ENCODE results near the gene ST3GAL4.

The ST3GAL4 gene

DNA sequence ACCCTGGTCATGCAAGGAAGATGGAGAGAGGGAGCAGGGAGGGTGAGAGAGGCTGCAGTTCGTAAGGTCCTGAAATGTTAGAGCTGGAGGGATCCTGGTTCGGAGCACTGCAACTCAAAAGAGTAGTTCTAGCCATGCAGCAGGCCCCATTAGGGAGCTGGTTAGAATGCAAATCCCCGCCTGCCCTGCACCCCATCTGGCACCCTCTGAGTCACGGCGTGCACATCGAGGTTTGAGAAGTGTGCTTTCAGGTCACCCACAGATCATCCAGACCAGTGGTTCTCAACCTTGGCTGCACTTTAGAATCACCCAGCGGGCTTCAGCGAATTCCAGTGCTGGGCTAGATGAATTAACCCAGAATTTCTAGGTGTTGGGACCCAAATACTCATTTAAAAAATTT is 48.2 kb downstream of the ST3GAL4 start:
- no peak for DNase-seq (ENCODE audit: extremely low read depth in 1 of 2, low read depth in 1 of 2)

DNA sequence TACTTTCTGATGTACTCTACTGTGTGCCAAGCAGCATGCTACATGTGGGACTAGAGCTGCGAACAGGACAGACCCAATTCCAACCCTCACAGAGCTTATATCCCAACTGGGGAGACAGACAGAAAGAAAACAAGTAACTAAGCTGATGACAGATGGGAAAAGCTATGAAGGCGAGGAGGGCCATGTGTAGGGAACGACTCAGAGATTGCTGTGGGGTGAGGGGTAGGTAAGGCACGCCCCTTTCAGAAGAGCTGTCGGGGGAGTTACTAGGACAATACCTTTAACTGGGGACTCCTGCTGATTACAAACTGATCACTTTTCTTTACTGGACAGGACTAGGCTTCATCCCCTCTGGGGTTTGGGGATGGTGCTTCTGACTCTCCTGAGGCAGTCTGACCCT is 48.9 kb downstream of the ST3GAL4 start:
- no peak for DNase-seq (ENCODE audit: extremely low read depth in 1 of 2, low read depth in 1 of 2)

DNA sequence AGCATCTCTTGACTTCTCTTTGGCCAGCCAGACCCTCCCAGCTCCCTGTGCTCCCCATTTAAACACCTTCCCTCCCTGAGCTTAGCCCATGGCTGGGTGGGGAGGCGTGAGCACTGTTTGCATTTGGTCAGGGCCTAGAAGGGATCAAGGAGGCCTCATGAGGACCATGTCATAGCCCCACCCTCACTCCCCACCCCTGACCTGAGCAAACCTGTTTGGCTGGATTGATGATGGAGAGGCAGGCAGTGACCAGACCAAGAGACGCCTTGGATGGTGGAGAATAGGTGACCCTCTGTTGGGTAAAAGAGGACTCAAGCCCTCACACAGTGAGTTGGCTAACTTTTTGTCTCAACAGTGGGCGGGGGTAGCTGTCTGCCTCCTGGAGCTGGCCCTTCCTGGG is 49.9 kb downstream of the ST3GAL4 start:
- DNase-seq (ENCODE audit: extremely low read depth in 1 of 2, low read depth in 1 of 2), result no peak

DNA sequence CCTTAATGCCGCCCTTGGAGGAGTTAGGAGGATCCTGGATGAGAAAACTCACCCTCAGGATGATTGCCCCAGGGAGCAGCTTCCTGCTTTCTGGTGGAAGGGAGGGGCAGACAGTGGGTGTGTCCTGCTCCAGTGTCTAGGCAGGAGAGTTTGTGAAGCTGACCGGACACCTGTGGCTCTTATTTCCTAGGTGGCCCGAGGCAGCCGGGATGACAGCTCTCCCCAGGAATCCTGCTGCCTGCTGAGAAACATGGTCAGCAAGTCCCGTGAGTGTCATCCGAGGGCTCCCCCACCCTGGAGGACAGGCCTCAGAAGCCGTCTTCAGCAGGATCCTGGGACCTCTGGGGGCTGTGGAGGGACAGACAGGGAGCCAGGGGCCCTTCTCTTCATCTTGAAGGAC is 50.4 kb downstream of the ST3GAL4 start:
- DNase-seq (ENCODE audit: extremely low read depth in 1 of 2, low read depth in 1 of 2), result no peak

DNA sequence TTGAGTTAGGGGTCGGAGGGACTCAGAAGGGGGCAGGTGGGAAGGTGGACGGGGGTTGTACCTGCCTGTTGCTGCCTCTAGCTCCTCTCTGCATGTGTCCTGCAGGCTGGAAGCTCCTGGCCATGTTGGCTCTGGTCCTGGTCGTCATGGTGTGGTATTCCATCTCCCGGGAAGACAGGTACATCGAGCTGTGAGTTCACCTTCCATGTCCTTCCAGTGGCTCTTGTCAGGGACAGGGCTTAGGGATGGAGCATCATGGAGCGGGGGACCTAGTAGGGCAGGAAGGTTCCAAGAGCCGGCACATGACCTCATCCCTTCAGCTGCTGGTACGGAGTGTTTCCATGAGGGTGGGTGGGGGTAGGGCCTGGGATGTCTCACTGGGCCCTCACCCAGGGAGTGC is 50.9 kb downstream of the ST3GAL4 start:
- no peak for DNase-seq (ENCODE audit: extremely low read depth in 1 of 2, low read depth in 1 of 2)

DNA sequence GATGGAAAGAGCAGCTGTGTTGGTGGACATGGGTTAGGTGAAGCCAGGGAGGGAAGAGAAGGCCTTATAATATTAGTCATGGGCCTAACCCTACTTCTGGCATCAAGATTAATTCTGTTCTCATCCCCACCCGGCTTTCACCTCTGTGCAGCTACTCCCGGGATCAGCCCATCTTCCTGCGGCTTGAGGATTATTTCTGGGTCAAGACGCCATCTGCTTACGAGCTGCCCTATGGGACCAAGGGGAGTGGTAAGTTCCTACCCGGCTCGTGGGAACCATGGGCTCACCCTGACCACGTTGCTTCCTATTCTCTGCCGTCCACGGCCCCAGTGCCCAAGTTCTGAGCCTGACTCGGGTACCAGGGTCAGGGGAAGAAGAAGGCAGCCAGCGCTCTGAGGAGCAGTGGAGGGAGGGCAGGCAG is 51.6 kb downstream of the ST3GAL4 start:
- DNase-seq (ENCODE audit: extremely low read depth in 1 of 2, low read depth in 1 of 2), result no peak

DNA sequence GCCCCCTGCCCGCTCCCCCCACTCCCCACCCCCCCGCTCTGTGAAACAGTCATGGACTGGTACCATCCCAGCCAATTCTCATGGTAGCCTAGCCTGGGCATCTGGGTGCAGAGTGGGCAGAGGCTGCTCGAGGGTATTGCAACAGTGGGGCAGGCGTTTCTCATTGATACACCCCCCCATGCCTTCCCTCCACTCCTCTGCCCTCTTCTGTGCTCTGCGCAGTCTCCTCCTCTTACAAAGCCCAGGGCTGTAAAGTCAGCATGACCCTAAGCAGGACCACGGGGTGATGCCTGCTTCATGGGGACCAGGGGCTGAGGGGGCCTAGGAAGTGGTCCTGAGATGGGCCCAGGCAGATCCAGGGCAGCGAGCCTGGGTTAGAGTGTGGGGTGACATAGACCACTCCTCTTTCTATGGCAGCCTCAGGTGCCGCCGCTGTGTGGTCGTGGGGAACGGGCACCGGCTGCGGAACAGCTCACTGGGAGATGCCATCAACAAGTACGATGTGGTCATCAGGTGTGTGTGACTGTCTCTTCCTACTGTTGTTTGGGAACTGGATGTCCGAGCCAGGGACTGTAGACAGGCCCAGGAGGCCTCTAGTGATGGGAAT is 52.3 kb downstream of the ST3GAL4 start:
- no peak for DNase-seq (ENCODE audit: extremely low read depth in 1 of 2, low read depth in 1 of 2)

DNA sequence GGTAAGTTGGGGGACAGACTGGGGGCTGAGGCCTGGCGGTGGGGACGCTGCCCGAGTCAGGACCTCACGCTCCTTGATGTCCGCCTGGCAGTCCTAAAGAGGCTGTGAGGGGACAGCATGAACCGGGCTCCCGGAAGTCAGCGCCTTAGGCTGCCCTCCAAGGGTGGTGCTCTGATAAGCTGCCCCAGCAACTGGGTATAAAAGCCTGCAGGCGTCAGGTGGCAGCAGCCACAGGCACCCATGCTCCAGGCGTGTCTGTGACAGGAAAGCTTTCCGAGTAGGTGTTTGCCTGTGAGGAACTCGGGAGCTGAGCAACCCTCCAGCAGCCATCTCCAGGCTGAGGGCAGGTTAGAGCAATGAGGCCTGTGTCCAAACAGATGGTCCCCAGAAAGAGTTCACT is 53.0 kb downstream of the ST3GAL4 start:
- no peak for DNase-seq (ENCODE audit: extremely low read depth in 1 of 2, low read depth in 1 of 2)

DNA sequence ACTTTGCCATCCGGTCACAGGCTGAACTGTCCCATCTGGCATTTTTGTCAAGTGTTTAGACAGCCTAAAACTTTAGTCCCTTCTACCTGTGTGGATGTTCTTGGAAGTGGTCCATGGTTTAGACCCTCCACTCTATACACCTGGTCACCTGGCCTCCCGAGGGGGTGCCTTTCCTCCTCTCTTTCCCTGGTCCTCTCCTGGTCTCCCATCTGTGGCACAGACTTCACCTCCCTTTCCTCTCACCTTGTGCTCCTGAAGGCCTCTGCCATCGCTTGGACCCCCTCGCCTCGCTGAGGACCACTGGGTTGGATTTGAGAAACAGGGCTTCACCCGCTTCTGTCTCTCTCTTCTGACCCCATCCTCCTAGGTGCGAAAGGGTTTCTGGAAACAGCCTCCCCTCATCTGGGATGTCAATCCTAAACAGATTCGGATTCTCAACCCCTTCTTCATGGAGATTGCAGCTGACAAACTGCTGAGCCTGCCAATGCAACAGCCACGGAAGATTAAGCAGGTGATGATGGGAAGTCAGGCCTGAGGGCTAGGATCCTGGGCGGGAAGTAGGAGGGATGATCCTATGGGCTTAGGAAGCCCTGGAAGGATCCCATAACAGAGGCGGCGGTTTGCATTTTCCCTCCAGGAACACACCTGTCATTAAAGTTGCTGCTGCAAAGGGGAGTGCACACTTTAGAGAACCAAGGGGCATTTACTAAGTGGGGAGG is 53.6 kb downstream of the ST3GAL4 start:
- no peak for DNase-seq (ENCODE audit: extremely low read depth in 1 of 2, low read depth in 1 of 2)

DNA sequence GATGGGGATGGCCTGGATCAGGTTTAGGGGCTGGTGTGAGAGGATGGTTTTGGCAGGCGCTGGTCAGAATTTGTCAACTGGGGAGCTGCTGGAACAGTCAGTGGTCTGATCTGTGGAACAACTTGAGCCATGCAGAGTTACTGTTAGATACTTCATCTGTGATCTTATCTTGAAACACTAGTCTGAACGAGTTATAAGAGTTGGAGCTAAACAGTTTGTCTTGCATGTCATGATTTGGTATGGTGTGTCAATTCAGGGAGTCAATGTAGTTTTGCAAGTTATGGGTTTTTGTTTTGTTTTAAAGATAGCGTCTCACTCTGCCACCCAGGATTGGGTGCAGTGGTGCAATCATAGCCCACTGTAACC is 54.1 kb downstream of the ST3GAL4 start:
- no peak for DNase-seq (ENCODE audit: extremely low read depth in 1 of 2, low read depth in 1 of 2)

DNA sequence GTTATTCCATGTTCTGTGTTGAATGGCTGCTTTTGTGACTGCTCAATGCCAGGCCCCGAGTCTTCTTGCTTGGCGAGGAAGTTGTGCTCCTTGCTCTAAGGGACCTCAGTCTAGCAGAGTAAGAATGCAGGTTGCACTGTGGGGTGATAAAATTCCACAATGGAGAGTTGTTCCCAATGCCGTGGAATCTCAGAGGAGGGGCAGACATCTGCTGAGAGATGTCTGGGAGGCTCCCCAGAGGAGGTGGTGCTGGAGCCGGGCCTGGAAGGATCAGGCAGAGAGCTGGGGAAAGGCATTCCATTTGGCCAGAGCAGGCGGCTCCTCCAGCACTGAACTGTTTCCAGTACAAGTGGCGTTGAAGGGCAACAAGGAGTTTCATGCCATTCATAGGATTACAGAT is 55.2 kb downstream of the ST3GAL4 start:
- no peak for DNase-seq (ENCODE audit: extremely low read depth in 1 of 2, low read depth in 1 of 2)

DNA sequence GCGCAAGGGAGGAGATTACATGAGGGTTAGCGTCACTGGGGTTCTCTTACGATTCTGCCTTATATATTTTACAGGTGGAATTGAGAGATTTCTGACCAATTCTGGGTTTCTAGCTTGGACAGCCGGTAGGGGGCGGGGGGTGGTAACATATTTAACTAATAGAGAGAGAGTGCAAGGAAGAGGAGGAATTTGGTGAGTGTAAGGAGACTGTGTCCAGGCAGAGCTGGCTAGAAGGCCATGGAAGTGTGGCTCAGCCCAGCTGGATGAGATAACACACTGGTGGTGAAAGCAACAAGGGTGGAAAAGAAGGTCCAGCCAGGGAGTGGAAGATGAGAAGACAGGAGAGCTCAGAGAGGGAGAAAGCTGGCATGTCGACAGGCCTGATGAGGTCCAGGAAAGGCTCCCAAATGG is 56.5 kb downstream of the ST3GAL4 start:
- no peak for DNase-seq (ENCODE audit: extremely low read depth in 1 of 2, low read depth in 1 of 2)

DNA sequence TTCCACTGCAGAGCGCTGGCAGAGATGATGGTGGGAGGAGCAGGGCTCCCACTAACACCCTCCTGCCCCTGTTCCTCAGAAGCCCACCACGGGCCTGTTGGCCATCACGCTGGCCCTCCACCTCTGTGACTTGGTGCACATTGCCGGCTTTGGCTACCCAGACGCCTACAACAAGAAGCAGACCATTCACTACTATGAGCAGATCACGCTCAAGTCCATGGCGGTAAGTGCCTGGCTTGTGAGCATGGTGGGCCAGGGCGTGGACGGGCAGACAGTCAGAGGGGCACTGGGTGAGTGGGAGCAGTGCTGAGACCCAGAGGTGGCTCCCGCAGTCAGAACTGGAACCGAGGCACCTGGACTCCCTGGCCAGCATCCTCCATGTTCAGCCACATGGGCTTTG is 57.9 kb downstream of the ST3GAL4 start:
- no peak for DNase-seq (ENCODE audit: extremely low read depth in 1 of 2, low read depth in 1 of 2)

DNA sequence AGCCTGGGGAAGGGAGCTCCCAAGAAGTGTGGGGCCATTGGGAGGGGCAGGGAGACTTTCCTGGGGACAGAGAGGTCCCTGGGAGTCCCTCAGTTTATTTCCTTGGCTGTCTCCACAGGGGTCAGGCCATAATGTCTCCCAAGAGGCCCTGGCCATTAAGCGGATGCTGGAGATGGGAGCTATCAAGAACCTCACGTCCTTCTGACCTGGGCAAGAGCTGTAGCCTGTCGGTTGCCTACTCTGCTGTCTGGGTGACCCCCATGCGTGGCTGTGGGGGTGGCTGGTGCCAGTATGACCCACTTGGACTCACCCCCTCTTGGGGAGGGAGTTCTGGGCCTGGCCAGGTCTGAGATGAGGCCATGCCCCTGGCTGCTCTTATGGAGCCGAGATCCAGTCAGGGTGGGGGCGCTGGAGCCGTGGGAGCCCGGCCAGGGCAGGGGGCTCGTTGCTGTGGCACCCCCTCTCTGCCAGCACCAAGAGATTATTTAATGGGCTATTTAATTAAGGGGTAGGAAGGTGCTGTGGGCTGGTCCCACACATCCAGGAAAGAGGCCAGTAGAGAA is 58.4 kb downstream of the ST3GAL4 start:
- no peak for DNase-seq (ENCODE audit: extremely low read depth in 1 of 2, low read depth in 1 of 2)

DNA sequence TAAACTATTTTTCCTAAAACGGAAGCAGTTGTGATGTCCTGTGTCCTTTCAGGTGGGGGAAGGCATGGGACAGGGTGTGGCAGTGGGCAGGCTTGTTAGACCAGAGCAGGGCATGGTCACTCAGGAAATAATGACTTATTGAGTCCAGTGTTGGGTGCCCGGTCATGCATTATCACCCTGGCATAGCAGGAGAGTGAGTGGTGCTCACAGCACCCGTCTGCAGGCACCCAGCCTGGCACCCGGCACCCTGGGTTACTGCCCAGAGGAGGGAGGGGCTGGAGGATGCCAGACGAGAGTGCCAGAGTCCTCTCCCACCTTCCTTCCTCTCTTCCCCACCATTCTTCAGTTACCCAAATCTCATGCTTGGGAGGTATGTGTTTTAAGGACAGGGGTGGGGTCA is 59.1 kb downstream of the ST3GAL4 start:
- no peak for DNase-seq (ENCODE audit: extremely low read depth in 1 of 2, low read depth in 1 of 2)

DNA sequence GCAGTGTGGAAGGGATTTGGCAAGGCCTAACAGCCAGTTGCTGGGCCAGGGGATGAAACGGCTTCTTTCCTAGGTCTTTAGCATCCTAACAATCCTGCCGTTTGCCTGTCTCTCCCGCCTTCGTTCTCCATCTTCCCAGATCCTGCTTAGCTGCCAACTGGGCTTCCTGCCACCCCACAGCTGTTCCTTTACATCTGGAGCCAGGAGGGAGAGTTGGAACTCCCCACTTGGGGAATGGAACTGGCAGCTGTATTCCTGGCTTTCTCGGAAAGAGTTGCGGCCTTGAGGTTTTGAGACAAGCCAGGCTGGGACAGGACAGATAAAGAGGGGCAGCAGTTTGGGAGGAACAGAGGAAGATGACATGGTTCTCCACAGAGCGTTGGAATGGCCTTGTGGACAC is 59.6 kb downstream of the ST3GAL4 start:
- DNase-seq (ENCODE audit: extremely low read depth in 1 of 2, low read depth in 1 of 2), result no peak

DNA sequence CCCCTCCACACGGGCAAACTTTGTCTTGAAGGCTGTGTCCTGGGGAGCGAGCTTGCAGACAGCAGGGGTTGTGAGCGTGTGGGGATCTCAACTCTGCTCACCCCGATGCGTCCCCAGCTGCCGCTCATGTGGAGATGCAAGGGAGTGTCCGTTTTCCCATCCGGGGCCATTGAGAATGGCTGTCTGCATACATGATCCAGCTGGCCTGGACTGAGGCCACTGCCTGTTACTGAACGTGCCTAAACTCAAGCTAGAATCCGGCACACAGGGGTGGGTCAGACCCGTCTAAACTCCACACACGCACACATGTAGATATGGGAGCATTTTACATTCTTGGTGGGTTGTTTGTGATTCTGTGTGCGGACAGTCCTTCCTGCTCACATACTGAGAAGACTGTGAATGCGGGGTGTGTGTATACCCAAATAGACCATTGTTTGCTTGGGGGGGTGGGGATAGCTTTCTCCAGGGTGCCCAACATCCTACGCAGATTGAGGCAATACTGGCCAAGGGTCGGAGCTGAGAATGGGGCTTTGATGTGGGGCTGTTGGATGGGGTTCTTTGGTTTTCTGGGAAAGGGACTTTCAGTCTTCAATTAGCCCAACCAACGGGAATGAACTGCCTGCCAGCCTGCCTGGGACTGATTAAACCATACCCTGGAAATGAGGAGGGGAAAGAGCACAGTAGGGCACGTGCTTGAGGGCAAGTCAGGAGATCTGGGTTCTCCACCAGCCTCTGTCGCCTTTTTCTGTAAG is 60.4 kb downstream of the ST3GAL4 start:
- DNase-seq (ENCODE audit: extremely low read depth in 1 of 2, low read depth in 1 of 2), result no peak

DNA sequence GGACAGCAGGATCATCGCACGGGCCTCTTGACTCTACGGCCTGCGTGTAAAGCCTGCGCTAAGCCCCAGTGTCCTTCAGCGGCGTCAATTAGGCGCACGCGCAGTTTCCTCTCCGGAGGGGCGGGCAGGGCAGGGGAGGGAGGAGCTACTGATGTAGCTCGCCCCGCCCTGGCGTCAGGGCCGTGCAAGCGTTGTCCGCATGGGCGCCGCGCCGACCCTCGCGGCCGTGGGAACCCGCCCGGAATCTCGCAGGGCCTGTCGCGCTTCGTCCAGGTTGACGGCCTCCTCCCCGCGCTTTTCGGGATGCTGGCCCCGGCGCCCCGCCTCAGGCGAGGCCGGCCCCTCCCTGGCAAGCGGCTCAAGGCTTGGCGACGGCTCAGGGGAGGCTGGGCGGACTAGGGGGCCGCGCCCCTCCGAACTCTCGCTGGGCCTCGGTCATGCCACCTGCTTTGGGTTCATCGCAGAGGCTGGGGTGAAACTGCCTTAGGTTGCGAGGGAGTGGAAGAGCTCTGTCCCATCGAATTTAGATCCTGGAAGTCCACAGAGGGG is 61.1 kb downstream of the ST3GAL4 start:
- peak; percentile 16 to 47 for DNase-seq (ENCODE audit: extremely low read depth in 1 of 2, low read depth in 1 of 2)

DNA sequence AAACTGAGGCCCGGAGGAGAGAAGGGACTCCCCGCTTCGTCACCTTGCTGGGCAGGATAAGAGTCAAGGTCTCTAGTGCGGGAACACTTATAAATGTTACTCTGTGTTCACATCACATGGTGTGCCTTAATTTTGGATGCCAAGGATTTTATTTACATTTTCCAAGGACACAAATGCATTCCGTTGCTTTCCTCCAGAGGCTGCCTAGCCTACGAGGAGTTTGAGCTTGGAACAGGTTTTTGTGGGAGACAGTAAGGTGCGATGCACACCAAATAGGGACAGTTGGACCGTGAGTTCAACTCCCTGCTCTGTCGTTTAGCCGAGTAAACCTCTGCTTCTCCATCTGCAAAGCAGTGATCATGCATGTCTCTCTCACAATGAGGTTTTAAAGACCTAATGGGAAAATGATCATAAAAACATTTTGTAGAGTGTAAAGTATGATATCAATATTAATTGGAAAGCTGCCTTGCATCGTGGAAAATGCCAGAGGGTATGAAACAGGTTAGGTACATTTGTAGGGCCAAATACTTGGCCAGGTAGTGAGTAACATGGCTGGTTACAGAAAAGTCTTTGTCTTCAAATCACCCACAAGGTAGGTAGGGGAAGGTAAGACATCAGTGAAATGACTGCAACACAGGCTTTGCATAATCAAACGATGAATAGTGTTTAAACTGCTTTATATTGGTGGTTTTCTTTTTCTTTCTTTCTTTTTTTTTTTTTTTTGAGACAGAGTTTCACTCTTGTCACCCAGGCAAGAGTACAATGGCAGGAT is 61.8 kb downstream of the ST3GAL4 start:
- DNase-seq (ENCODE audit: extremely low read depth in 1 of 2, low read depth in 1 of 2), result no peak

DNA sequence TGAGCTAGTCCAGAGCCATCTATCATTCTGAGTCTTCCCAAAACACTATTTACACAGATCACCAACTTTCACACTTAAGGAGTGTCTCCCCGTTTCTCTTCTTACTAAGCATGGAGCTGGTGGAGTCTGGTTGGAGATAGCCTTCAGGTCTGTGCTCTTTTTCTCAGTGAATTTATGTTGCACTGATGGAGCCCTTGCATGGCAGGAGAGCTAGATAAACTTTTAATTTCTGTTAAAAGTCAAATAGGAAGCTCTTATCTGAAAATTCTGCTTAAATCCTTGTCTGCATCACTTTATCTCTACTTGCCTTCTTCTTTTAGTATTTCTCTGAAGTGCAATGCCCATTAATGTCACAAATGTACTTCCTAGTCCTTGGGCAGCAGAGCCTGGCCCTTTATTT is 63.4 kb downstream of the ST3GAL4 start:
- no peak for DNase-seq (ENCODE audit: extremely low read depth in 1 of 2, low read depth in 1 of 2)
